Stimulated activated CD4-positive, alpha-beta T cell treated with anti-CD3 and anti-CD28 coated beads, TNF-alpha, amount 100 ng/mL, for 24 hours (primary cell): ENCODE data around the gene DCAF5.
"Not testable (repeated sequence)": the region's sequence is repeated elsewhere in the genome, so short reads cannot be mapped to it uniquely, and the experiment has no call there.

Experiments used
- DNase-seq, 3 experiments: peaks; one replicate each; pipeline ENCODE4 v3.0.0-alpha.2; 2020; ENCODE audit warnings: low read depth in 3 of 3

DCAF5 gene

GRCh38 chr14:69152902-69153151, at the start of gene DCAF5:
Gene DCAF5 (minus strand): TSS chr14:69153119. CDS start chr14:69152978, 141 bp downstream.
- DNase-seq: peak; percentile 84 to 91 (median 85)

GRCh38 chr14:69199786-69200185, 46.9 kb upstream of the DCAF5 start:
- DNase-seq: no peak

GRCh38 chr14:69193721-69194120, 40.8 kb upstream of the DCAF5 start:
- DNase-seq: no peak

GRCh38 chr14:69191340-69192111, 38.6 kb upstream of the DCAF5 start, which contains the start of gene EXD2:
Gene EXD2 (plus strand): TSS chr14:69191498. CDS start chr14:69209471, 17,973 bp downstream.
- DNase-seq: peak; percentile 54 to 80 (median 57)

GRCh38 chr14:69190191-69190590, 37.3 kb upstream of the DCAF5 start:
- DNase-seq: no peak

GRCh38 chr14:69183735-69184134, 30.8 kb upstream of the DCAF5 start:
- no peak for DNase-seq

GRCh38 chr14:69182580-69182979, 29.7 kb upstream of the DCAF5 start:
- DNase-seq: not testable (repeated sequence)

- no peak for DNase-seq
Observed at GRCh38 chr14:69181491-69181890, 28.6 kb upstream of the DCAF5 start.

GRCh38 chr14:69175130-69175529, 22.2 kb upstream of the DCAF5 start:
- no peak for DNase-seq

GRCh38 chr14:69171569-69171968, 18.6 kb upstream of the DCAF5 start:
- DNase-seq: no peak

- no peak for DNase-seq
Observed at GRCh38 chr14:69170839-69171238, 17.9 kb upstream of the DCAF5 start.

- not testable (repeated sequence) for DNase-seq
Observed at GRCh38 chr14:69165787-69166186, 12.9 kb upstream of the DCAF5 start.

- DNase-seq: no peak
Observed at GRCh38 chr14:69161590-69161989, 8.7 kb upstream of the DCAF5 start.

GRCh38 chr14:69156224-69156623, 3.3 kb upstream of the DCAF5 start:
- no peak for DNase-seq

- DNase-seq: no peak
Observed at GRCh38 chr14:69154779-69155178, 1.9 kb upstream of the DCAF5 start.

- no peak for DNase-seq
Observed at GRCh38 chr14:69153873-69154270, 953 bp upstream of the DCAF5 start.

- no peak for DNase-seq
Observed at GRCh38 chr14:69153152-69153872, 393 bp upstream of the DCAF5 start.

GRCh38 chr14:69152181-69152901, 578 bp downstream of the DCAF5 start:
- DNase-seq: peak in 1 of 3 experiments; percentile 47

GRCh38 chr14:69151458-69152180, 1.3 kb downstream of the DCAF5 start:
- peak; percentile 55 to 75 (median 56) for DNase-seq

- DNase-seq: no peak
Observed at GRCh38 chr14:69149461-69150244, 3.3 kb downstream of the DCAF5 start.

- DNase-seq: no peak
Observed at GRCh38 chr14:69142101-69142500, 10.8 kb downstream of the DCAF5 start.
